OCI-LY3 (cell line): ENCODE measurements around the gene SPTAN1.

Source experiments
- H2AFZ ChIP-seq: fragments of 200-600, 300-600 bp; shearing (Covaris generic); 2 replicates; pipeline ENCODE4 v1.6.0; 2014; ENCODE audit warnings: antibody characterized with exemption, low read depth, low read length
- H3K27ac ChIP-seq: fragments of 200-600, 300-600 bp; sonication (generic); 2 replicates; pipeline ENCODE4 v1.5.1; 2014; ENCODE audit warnings: mild to moderate bottlenecking, low read length, moderate library complexity, mixed read lengths
- H3K27me3 ChIP-seq: fragments of 200-600, 300-600 bp; sonication (generic); 2 replicates; pipeline ENCODE4 v1.6.1; 2014; ENCODE audit warnings: low read depth, low read length, mixed read lengths
- H3K36me3 ChIP-seq: fragments of 200-600, 300-600 bp; sonication (generic); replicated peaks from 2 replicates; pipeline ENCODE3; 2014; ENCODE audit warnings: low read depth, low read length, mixed read lengths
- H3K4me1 ChIP-seq: fragments of 300-600, 200-600 bp; sonication (generic); 2 replicates; pipeline ENCODE4 v1.6.1; 2014; ENCODE audit warnings: low read length, mixed read lengths
- H3K4me2 ChIP-seq: fragments of 200-600, 300-600 bp; sonication (generic); 2 replicates; pipeline ENCODE4 v1.6.1; 2014; ENCODE audit warnings: low read length, mixed read lengths
- H3K4me3 ChIP-seq: fragments of 300-600, 200-600 bp; sonication (generic); 2 replicates; pipeline ENCODE4 v1.5.1; 2014; ENCODE audit warnings: antibody characterized with exemption, mild to moderate bottlenecking, low read length, moderate library complexity
- H3K79me2 ChIP-seq: fragments of 300-600, 200-600 bp; shearing (Covaris generic); 2 replicates; pipeline ENCODE4 v1.6.1; 2014; ENCODE audit warnings: mild to moderate bottlenecking, low read length, mixed read lengths
- H3K9ac ChIP-seq: fragments of 300-600, 200-600 bp; shearing (Covaris generic); 2 replicates; pipeline ENCODE4 v1.6.0; 2014; ENCODE audit warnings: mild to moderate bottlenecking, low read length, moderate library complexity
- H3K9me3 ChIP-seq: fragments of 200-600, 300-600 bp; shearing (Covaris generic); 2 replicates; pipeline ENCODE4 v1.6.1; 2014; ENCODE audit warnings: low read length, mixed read lengths; ENCODE audit not compliant: insufficient read depth
- H4K20me1 ChIP-seq: fragments of 200-600, 300-600 bp; sonication (generic); 2 replicates; pipeline ENCODE4 v1.6.1; 2016; ENCODE audit warnings: low read length, mixed read lengths; ENCODE audit not compliant: insufficient read depth
- CTCF ChIP-seq: fragments of 200-600, 300-600 bp; sonication (generic); IDR thresholded peaks from 2 replicates; pipeline ENCODE4 v1.5.1; 2014; ENCODE audit warnings: antibody characterized with exemption, low read length, low read depth
- EZH2phosphoT487 ChIP-seq: fragments of 200-600 bp; shearing (Covaris generic); IDR thresholded peaks from 2 replicates; pipeline ENCODE4 v1.6.1; 2018; ENCODE audit warnings: antibody characterized with exemption, mixed run types, low read depth

Gene SPTAN1

DNA sequence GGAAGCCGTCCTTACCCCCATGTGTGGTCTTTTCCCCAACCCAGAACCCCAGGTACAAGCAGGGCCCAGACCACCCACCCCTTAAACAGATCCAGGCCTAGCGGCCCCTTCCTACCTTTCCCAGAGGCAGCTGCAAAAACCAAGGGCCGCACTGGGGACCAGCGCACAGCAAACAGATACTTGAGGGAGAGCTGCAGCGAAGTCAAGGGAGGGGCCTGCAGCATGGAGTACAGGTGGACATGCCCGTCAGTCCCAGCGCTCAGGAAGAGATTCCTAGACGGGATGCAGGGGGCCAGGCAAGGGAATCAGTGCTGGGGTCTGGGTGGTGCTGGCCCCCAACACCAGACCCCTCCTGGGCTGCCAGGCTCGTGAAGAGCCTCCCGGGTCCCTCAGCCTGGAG is 81.7 kb downstream of the SPTAN1 start:
- Histone ChIP-seq H3K27me3 (no peaks in the 10 kb centered on the region), H3K4me2 (no peak overlapping the region), H3K4me1 (no peaks in the 10 kb centered on the region), H2AFZ (no peak overlapping the region), H3K27ac (no peak overlapping the region), H4K20me1 (no peaks in the 10 kb centered on the region), H3K79me2 (no peaks in the 10 kb centered on the region), H3K36me3 (peaks cover 33% of the 10 kb centered on the region), H3K9ac (no peak overlapping the region), H3K9me3 (no peaks in the 10 kb centered on the region), H3K4me3 (no peak overlapping the region)
- TF ChIP-seq CTCF: no peak
- TF ChIP-seq EZH2phosphoT487: no peak

DNA sequence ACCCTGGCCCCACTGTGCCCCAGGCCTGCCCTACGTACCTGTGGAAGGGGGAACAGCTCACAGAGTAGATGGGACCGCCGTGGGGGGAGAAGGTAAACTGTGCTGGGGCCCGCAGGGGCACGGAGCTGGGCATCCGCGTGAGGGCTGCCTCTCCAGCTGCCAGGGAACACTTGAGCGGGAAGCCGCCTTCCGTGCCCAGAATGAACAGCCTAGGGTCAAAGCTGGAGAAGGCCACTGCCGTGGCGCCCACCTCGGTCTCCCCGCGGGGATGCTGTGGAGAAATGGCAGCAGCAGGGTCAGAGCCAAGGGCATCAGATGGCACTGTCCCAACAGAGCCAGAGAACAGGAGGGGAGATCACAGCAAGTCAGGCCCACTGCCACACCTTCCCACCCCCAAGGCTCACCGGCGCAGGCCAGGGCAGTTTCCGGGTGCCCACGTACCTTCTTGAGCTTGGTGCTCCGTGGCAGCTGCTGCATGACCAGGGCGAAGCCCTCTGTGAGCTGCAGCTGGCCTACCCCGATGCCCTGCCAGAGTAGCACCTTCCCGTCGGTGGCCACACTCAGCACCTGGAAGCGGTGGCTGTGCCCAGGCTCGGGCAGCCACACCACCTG is 82.4 kb downstream of the SPTAN1 start:
- no peak overlapping the region for H3K27ac ChIP-seq

DNA sequence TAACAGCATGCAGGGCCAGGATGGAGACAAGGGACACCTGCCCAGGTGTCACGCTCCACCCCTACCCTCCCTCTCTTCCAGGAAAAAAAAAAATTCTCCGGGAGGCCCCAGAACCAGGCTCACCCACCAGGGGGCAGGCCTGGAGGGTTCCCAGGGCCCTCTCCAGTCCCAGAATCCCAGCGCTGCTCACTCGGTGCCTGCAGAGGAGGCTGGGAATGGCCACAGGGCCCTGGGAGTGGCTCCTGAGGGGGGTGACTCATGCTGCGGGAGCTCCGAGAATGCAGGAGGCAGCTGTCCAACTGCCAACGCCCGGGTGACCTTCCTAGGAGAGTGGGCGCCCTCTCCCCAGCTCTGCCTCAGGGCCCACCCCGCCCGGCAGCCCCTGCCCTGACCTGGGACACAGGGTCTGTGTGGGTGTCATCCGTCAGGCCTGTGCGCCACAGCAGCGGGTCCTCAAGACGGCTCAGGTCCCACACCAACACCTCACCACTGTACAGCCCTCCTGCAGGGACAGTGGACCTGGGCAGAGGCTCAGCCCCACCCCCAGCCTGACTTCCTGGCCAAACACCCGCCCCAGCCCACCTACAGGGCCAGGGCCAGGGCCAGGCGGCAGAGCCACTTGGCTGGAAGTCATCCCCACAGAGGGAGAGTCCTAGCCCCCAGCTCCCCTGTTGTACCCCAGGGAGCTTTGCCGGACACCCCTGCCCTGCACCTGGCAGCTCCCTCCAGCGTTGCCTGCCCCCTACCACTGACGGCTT is 83.1 kb downstream of the SPTAN1 start:
- Histone ChIP-seq H3K79me2 (no peaks in the 10 kb centered on the region), H3K27ac (no peak overlapping the region), H3K4me3 (no peak overlapping the region), H2AFZ (no peak overlapping the region), H3K4me1 (no peaks in the 10 kb centered on the region), H4K20me1 (no peaks in the 10 kb centered on the region), H3K27me3 (no peaks in the 10 kb centered on the region), H3K36me3 (peaks cover 32% of the 10 kb centered on the region), H3K9ac (no peak overlapping the region), H3K4me2 (no peak overlapping the region), H3K9me3 (no peaks in the 10 kb centered on the region)
- TF ChIP-seq EZH2phosphoT487 (no peak), CTCF (peak; percentile 19; the same call in 1 of the 2 replicates)

More for the DNA sequence above, 82.4 kb downstream of the SPTAN1 start:
- no peaks in the 10 kb centered on the region for H3K27me3 ChIP-seq
- no peak overlapping the region for H3K4me2 ChIP-seq
- H3K79me2 ChIP-seq: no peaks in the 10 kb centered on the region
- TF ChIP-seq CTCF (no peak), EZH2phosphoT487 (no peak)
- H3K9ac ChIP-seq: no peak overlapping the region
- no peak overlapping the region for H3K4me3 ChIP-seq
- no peaks in the 10 kb centered on the region for H4K20me1 ChIP-seq
- H3K9me3 ChIP-seq: no peaks in the 10 kb centered on the region
- peaks cover 29% of the 10 kb centered on the region for H3K36me3 ChIP-seq
- H3K4me1 ChIP-seq: no peaks in the 10 kb centered on the region
- no peak overlapping the region for H2AFZ ChIP-seq

DNA sequence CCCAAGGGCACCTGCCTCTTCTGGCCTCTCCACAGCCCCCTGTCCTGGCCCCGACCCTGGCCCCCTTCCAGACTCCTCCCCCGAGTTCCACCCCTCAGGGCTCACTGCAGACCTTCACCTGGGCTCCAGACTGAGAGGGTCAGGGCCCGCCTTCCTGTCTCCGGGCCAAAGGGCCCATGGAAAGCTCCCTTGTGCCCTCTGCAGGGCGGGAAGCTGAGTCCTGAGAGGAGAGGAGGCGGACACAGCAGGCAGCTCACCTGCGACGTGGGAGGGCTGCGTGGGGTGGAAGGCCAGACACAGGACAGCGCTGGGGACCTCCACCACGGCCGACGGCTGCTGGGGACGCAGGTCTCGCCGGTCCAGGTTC is 83.6 kb downstream of the SPTAN1 start:
- no peaks in the 10 kb centered on the region for H3K9me3 ChIP-seq
- H3K4me2 ChIP-seq: no peak overlapping the region
- H3K27me3 ChIP-seq: no peaks in the 10 kb centered on the region
- no peak overlapping the region for H3K9ac ChIP-seq
- H3K27ac ChIP-seq: no peak overlapping the region
- no peaks in the 10 kb centered on the region for H3K79me2 ChIP-seq
- H3K4me3 ChIP-seq: no peak overlapping the region
- H2AFZ ChIP-seq: no peak overlapping the region
- H3K4me1 ChIP-seq: no peaks in the 10 kb centered on the region
- H4K20me1 ChIP-seq: no peaks in the 10 kb centered on the region
- TF ChIP-seq EZH2phosphoT487: no peak
- no peak for TF ChIP-seq CTCF
- H3K36me3 ChIP-seq: peaks cover 32% of the 10 kb centered on the region
